GM12872 (cell line): ENCODE data around the gene DOCK3.

Experiments used
- CTCF ChIP-seq: IDR thresholded peaks from 3 replicates; pipeline ENCODE4 v1.5.1; 2011; ENCODE audit warnings: low read depth, mild to moderate bottlenecking, low read length, moderate library complexity; ENCODE audit not compliant: insufficient read depth

DOCK3 gene

GRCh38 chr3:51271172-51271571 is 596.4 kb downstream of the DOCK3 start:
- no peak for TF ChIP-seq CTCF

GRCh38 chr3:51274052-51274451 is 599.3 kb downstream of the DOCK3 start:
- TF ChIP-seq CTCF: no peak

GRCh38 chr3:51275111-51275805 is 600.5 kb downstream of the DOCK3 start:
- TF ChIP-seq CTCF: no peak

GRCh38 chr3:51276046-51276445 is 601.3 kb downstream of the DOCK3 start:
- no peak for TF ChIP-seq CTCF

- no peak for TF ChIP-seq CTCF
These were observed 604.7 kb downstream of the DOCK3 start for GRCh38 chr3:51279448-51279847.

- TF ChIP-seq CTCF: no peak
These were observed 605.4 kb downstream of the DOCK3 start for GRCh38 chr3:51280176-51280575.

GRCh38 chr3:51282931-51283330 is 608.2 kb downstream of the DOCK3 start:
- TF ChIP-seq CTCF: no peak
